Aortic smooth muscle cell (primary cell): ENCODE data around the gene GLYATL1. TPM values are rescaled to one million over a fixed set of nuclear protein-coding genes. Genes with fewer than 3 reads are reported as not detected.

Experiments
- total RNA-seq: library from RNA; depleted of rRNA; stranded (reverse); fragments of >200 nt; gene quantifications from 2 replicates; pipeline ENCODE4 v1.2.3, GENCODE V29; 2014

Gene GLYATL1
- total RNA-seq: 0.37 and 0.53 TPM in 2 replicates

GRCh38 chr11:58939277-58939676 lies at the start of gene GLYATL1:
GLYATL1 (plus strand) TSS chr11:58939488; CDS start chr11:58947088, 7,600 bp downstream.

Other genes starting within 250 kb of the GLYATL1 start
- gene GLYAT, start 207.5 kb upstream of the GLYATL1 start, total RNA-seq: not detected in 2 replicates
- 0.40 and 1.2 TPM in 2 replicates for gene GLYATL2, start 94.8 kb upstream of the GLYATL1 start, total RNA-seq
- gene GLYATL1B, start 146.8 kb downstream of the GLYATL1 start, total RNA-seq: not detected in 2 replicates
- 6.4 and 20.6 TPM in 2 replicates for gene FAM111B, start 167.7 kb downstream of the GLYATL1 start, total RNA-seq
- 52.8 and 62.5 TPM in 2 replicates for gene FAM111A, start 203.4 kb downstream of the GLYATL1 start, total RNA-seq
- gene DTX4, start 232.6 kb downstream of the GLYATL1 start, total RNA-seq: 4.8 and 5.0 TPM in 2 replicates